HG03280 (cell line): ENCODE data around the gene PEX6.
A peak's percentile ranks its signal among the peaks of the same experiment; 100 is the strongest.
"Not testable (repeated sequence)": the region's sequence is repeated elsewhere in the genome, so short reads cannot be mapped to it uniquely, and the experiment has no call there.

Experiments
- ATAC-seq: cut with Tn5 transposase; IDR thresholded peaks from one replicate; pipeline ENCODE4 v1.9.1; 2021; ENCODE audit warnings: mild to moderate bottlenecking, moderate library complexity; ENCODE audit not compliant: unreplicated experiment

The PEX6 gene

GRCh38 chr6:43001843-43002242 is 22.9 kb upstream of the PEX6 start:
- no peak for ATAC-seq

DNA sequence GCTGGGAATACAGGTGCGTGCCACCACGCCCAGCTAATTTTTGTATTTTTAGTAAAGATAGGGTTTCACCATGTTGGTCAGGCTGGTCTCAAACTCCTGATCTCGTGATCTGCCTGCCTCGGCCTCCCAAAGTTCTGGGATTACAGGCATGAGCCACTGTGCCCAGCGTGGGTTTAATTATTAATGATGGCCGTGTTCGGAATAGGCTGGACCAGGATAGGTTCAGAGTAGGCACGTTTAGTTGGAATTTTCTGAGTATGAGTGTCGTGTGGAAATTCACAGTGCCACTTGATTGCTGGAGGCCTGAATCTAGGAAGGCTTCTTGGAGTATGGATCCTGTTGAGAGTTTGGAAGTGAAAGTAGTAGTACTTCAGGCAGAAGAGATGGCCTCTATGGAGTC is 19.2 kb upstream of the PEX6 start:
- ATAC-seq: not testable (repeated sequence)

- ATAC-seq: no peak
Measured at GRCh38 chr6:42996513-42996912, 17.5 kb upstream of the PEX6 start.

DNA sequence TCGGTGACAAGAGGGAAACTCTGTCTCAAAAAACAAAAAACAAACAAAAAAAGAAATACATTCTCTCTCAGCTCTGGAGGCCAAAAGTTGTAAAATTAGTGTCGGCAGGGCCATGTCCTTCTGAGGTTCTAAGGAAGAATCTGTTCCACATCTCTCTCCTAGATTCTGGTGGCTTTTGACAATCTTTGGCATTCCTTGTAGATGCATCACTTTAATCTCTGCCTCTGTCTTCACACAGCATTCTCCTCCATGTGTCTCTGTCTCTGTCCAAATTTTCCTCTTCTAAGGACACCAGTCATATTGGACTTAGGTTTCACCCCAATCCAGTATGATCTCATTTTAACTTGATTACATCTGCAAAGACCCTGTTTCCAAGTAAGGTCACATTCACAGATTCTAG is 14.5 kb upstream of the PEX6 start:
- ATAC-seq: no peak

DNA sequence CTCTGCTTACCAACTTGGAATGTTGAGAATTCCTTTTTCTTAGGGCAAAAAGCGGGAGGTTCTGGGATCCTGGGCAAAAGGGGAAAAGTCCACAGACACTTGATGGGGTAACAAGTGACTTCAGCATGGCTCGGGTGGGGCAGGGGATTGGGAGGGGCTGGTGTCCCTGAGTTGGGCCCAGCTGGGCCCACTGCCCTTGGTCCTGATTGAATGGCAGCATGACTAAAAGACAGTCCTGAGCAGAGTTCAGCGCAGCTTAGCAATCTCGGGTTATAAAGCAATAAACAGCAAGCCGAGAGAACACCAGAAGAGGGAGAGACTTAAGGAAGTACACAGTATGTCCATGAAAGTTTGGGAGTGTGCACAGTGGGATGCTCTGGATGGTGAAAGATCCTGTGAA is 10.9 kb upstream of the PEX6 start:
- no peak for ATAC-seq

DNA sequence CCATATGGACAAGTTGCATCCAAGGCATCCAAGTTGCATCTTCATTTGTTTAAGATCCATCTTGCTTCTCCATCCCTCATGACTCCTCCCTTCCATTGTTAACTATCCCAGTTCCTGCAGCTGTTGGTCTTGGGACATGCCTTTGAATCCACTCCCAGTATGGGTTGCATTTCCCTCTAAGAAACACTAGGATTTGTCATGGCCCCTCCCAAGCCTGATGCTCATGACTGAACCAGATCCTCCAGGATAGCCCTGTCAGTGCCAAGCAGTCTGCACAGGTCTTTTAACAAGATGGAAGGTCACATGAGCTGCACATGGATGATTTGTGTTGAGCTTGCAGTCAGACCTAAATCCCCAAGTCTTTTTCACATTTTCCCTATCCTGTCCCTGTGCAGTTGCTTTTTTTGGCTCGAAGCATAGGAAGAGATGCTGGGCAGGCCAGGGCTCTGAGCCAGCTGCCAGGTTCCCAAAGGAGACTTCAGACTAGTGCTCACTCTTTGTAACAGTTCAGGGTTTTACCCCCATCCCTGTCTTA is 9.6 kb upstream of the PEX6 start:
- ATAC-seq: no peak

- no peak for ATAC-seq
Measured at GRCh38 chr6:42987533-42988451, 8.8 kb upstream of the PEX6 start.

DNA sequence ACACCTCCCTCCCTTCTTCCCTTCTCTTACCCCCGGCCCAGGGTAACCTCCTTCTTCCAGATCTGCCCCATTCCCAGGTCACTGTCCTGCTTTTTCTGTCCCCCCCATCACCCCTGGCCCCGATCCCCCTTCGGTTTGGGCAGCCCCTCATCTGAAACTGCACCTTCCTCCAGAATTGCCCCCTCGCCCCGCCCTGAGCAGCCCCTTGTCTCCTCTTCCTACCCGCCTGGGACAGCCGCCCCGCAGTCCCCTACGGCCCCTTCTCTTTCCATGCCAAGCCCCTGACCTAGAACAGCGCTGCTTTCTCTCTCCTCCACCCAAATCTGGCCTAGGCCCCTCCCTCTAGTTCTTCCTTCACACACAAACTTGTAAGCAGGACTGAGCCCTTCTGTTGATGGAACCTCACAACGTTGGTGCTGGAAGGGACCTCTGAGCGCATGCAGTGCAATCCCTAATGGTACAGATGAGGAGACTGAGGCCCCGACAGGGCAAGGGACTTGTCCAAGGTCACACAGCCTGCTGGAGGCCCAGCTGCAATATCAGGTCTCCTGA is 6.0 kb upstream of the PEX6 start:
- ATAC-seq: no peak

DNA sequence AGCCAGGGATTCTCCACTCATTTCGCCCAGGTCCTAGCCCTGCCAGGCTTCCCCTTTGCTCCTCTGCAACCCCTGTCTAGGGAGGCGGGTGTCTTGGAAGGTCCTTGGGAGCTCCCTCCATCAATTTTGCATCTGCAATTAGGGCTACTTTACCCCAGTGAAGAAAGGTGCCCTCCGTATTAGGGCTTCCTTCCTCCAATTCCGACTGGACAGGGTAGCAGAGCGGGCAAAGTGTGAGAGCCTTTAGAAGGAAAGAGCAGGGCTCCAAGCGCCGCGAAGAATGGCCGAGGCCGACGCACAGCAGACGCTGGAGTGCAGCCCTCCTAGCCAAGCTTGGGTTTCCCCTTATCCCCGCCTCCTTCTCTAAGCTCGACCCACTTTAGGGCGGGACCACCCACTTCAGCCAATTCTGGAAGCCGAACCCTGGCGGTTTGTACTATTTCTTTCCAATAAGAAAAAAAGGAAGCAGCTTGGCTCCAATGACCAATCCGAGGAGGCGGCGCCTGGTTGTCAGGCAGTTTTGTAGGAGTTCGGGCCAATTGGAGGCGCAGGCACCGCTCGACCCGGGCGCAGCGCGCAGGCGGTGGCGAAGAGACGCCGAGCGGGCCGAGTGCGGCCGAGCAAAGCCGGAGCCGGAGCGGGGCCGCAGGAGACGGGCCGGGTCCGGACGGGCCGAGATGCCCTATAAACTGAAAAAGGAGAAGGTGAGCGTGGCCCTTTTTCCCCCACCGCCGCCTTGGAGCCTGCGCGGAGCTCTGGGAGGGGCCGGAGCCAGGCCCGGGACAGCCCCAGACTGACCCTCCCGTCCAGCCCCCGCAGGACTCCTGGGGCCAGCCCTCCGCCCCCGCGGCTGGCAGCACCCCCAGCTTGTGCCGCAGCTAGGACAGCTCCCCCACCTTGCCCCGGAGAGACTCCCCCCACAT is 5.3 kb upstream of the PEX6 start, which contains the start of gene PPP2R5D:
TSS of gene PPP2R5D (plus strand) at position 570 of the 923 bp plus-strand sequence. CDS start at position 678, 108 bp downstream.
- ATAC-seq: peak; percentile 95

DNA sequence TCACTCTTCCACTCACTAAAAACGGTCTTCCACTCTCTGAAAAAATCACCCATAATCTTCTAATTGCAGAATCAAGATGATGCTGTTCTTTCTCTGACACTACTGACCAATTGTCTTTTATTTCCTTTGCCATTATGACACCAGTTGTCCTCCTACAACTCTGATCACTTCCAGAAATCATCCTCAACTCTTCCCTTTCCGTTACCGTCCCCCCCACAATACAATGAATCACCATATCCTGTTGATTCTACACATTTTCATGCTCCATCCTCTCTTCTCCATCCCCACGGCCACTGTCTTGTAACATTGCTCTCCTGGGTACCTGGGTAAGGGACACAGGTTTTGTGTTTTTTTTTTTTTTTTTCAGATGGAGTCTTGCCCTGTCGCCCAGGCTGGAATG is 2.9 kb upstream of the PEX6 start:
- no peak for ATAC-seq

DNA sequence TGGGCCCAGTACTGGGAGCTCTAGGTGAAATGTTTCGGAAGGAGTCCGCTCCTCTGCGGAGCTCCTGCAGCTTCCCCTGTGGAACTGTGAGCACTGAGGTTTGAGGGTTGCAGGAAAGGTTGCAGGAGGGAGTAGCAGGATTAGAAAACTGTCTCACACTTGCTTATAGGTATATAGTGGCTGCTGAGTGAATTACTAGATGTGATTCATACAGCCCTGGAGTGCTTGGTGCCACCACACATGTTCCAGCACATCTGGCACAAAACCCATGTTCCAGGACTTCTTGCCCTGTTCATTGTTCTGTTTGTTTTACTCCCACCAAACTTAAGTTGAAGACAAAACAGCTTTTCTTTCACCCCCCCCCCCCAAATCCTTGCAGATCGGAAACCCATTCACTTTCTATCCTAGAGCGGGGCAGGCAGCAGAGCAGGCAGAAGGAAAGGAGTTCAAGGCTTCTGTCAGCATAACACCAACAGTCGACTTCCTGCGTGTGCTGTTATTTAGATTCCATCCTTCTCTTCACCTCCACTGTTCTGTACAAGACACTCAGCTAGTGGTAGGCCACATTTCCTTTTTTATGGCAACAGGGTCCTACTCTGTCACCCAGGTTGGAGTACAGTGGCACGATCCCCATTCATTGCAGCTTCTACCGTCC is 669 bp upstream of the PEX6 start:
- ATAC-seq: no peak

GRCh38 chr6:42978487-42978838 is 518 bp downstream of the PEX6 start:
- ATAC-seq: no peak

DNA sequence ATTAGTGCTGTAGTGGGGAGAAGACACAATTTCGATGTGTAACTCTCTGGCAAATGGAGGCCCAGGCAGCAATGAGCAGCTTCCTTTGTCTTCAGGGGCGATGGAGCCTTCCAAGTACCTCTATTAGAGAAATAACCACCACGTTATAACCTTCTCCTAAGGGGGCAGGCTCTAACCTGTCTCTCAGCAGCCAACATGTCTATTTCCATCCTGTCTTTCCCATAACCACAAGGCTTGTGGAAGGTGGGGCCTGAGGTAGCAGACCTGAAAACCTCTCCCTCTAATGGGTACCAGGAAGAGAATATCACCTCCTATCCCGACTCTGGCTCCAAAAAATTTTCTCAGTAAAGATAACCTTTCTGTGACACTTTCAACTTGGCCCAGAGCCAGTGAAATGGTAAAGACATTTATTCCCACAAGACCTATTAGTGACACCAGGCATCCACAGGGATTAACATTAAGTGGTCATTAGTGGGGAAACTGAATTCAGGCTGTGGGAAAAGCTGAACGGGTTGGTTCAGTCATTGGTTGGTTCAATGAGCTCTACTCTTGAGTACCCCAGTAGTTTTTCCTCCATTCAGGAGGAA is 4.0 kb downstream of the PEX6 start:
- ATAC-seq: no peak

- ATAC-seq: no peak
Measured at GRCh38 chr6:42973926-42974325, 5.1 kb downstream of the PEX6 start.

DNA sequence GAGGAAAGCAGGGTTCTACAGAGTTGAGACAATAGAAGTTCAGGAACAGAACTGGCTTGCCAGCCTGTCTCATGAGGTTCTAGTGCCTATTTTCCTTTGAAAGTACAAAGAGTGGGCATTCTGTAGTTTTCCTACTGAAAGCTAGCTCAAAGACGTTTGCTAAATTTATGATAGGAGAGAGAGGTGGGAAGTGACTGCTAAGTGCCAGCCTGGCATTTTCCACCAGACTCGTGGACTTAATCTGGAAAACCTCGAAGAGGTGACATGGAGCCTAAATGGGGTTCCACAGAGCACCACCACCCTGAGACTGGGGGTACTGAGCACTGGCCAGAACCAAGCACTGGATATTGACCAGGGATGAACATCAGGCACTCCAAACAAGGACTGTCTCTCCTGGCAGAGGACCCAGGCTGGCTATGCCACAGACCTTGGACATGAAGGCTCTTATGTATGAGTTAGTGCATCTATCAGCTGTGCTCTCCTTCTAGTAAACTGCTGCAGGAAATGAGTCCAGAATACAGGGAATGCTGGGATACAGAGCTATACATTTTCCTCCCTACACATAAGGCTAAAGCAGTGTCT is 7.1 kb downstream of the PEX6 start:
- no peak for ATAC-seq

- ATAC-seq: no peak
Measured at GRCh38 chr6:42970871-42971612, 7.9 kb downstream of the PEX6 start.

DNA sequence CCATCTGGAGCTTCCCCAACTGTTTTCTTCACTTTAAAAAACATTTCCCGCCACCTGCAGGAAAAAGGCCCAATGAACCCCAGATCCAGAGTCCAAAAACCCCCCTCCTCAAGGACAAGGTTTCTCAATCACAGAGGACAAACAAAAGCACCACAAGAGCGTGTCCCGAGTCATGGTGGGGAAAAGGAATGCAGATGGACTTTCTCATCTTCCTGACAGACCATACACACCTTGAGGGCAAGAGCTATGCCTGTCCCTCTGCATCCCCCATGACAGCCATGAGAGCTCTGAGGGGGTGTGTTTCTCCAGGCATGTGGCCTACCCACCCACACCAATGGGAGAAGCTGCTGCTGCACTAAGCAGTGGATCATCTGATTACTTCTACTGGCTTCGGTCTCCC is 9.0 kb downstream of the PEX6 start:
- no peak for ATAC-seq

- no peak for ATAC-seq
Measured at GRCh38 chr6:42969431-42969830, 9.6 kb downstream of the PEX6 start.

DNA sequence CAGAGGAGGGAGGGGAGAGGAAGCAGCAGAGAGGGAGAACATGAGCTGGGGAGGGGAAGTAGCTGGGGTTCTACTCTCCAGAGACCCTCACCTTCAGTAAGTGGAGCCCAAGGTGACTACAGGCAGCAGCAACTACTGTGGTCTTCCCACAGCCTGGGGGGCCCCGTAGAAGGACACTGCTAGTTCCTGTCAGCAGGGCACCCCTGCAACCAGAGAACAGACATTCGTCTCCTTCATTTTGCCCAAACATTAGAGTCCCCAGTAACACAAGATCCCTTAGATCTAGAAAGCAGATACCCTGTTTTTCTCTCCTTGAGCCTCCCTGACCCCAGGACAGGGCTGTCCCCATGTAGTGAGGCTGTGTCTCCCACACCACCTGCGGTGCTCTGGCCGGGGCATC is 10.2 kb downstream of the PEX6 start:
- no peak for ATAC-seq
